Right renal cortex interstitium (tissue), 3 donors: Measurements from ENCODE around the gene EGFL7. TPM values are rescaled to one million over a fixed set of nuclear protein-coding genes. Genes with fewer than 3 reads are reported as not detected.

Experiments
- DNase-seq, 3 donors: peaks; one replicate each; pipeline ENCODE4 v3.0.0-alpha.2; 2013; ENCODE audit warnings: low read depth in 3 of 3, low spot score in 2 of 3
- polyA plus RNA-seq, 3 donors: library from polyadenylated mRNA; unstranded; fragments of 120-200 nt; gene quantifications; one replicate each; pipeline ENCODE4 v1.2.1, GENCODE V29; 2013; ENCODE audit not compliant: insufficient read length in 3 of 3

EGFL7 gene
- polyA plus RNA-seq, 3 donors: 42.9 to 51.6 (median 48.2) TPM

- DNase-seq: no peak
These were observed 50.8 kb downstream of the EGFL7 start for GRCh38 chr9:136713550-136713949.

GRCh38 chr9:136714096-136714892 lies 51.6 kb downstream of the EGFL7 start:
- DNase-seq: no peak

GRCh38 chr9:136714893-136715274 lies 52.2 kb downstream of the EGFL7 start:
- no peak for DNase-seq

- no peak for DNase-seq
These were observed 54.7 kb downstream of the EGFL7 start for GRCh38 chr9:136717399-136717798.

DNA sequence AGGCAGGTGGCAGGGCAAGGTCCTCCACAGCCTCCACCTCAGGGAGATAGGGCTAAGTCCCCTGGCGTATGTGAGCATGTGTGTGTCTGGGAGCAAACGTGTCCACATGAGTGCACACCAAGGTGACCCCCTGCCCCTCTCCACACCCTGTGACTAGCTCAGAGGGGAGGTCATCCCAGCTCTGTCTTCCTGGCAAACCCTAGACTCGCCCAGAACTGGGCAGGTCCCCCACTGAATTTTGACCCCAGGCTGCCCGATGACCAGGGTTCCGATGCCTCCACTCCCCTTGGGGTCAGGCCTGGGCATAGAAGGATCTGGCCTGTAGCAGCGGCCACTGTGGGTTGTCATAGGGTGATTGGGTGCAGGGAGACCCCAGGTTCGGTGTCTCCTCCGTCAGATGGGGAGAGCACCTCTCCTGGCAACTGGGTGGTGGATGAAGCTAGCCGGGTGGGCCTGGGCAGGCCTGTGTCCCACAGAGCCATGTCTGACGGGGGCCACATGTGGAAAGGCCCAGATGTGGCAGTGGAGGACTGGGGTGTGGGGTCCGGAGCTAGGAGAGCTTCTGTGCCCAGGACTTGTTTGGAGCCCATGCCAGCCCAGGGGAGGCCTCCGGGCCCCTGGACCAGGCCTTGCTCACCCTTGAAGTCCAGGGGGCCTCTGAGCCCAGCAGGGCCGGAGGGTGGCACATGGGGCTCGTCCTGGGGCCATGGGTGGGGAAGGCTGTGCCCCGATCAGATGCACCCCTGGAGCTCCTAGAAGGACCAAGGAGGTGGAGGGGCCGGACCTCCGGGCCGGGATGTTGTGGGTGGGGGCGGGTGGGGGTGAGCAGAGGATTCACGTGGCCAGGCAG lies 55.9 kb downstream of the EGFL7 start:
- no peak for DNase-seq

DNA sequence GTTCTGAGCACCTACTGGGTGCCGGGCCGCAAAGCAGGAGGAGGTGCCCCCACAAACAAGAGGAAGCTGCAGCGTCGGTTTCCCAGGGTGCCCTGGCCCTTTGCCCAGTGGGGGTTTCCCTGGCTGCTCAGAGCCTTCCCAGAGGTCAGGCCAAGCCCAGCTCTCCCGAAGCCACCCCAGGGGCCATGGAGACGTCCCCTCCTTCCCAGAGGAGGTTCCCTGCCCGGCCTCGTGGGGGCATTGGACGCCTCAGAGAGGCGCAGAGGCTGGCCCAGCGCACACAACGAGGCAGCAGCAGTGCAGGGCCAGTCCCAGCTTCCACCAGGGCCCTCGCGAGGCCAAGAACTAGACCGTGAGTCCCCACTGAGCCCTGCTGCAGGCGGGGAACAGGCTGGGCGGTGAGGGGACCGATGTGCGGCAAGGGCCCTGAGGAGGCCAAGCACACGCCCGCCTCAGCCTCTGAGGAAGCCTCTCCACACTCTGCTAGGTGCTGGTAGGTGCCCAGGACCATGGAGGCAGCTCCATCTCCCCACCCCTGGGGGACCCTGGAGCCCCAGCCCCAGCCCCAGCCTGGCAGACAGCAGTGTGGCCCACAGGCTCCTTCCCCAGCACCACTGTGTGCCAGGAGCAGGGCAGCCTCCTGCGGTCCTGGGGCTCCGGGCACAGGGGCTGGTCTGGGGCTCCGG lies 56.6 kb downstream of the EGFL7 start:
- no peak for DNase-seq

GRCh38 chr9:136720251-136720897 lies 57.7 kb downstream of the EGFL7 start:
- no peak for DNase-seq

DNA sequence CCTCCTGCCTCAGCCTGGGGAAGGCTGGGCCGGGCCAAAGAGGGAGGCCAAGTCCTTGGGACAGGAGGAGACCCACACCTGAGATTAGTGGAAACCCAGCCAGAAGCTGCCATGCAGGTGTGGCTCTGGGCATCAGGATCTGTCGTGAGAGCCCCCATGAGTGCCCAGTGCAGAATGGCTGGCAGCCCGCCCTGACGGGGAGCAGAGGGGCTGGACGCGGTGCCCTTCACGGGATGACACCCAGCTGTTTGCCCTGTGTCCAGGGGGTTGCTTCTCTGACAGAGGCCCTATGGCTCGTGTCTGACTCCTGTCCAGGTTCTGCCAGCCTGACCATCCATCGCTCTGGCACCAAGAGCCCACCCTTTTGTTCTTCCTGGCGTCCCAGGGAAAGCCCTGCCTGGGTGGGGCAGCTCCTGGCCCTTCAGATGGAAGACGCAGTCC lies 58.2 kb downstream of the EGFL7 start:
- DNase-seq: no peak

DNA sequence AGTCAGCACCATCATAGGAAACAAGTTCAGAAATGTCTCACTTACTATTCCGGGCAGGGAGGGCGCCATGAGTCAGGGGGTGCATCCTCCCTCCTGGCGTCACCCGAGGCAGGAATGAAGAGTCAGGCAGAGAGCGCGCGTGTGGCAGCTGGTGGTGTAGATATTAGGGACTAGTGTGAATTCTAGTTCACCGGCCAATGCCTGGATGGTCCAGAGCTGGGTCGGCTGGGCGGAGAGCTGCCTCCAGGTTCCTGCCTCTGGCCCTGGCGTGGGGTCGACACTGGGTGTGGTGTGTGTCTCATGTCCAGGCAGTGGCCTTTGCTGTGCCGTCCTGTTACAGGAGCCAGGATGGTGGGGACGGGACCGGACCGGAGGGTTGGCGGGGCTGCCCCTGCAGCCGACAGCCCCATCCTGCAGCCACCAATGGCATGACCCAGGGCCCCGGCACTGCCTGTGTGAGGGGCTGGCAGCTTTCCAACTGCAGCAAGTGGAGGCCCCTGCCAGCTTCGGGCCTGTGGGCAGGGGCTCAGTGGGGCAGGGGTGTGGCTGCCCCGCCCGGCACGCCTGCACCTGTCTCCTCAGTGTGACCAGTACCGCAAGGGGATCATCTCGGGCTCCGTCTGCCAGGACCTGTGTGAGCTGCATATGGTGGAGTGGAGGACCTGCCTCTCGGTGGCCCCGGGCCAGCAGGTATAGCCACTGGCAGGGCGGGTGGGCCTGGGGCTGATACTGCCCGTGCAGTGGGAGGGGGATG lies 58.8 kb downstream of the EGFL7 start:
- no peak for DNase-seq

Other genes with a start within 250 kb of the EGFL7 start
- 10 to 100 TPM in 2 of 3 donors, 1 to 10 TPM in 1; 9.7 to 11.0 (median 10.7) TPM for gene INPP5E, start 223.1 kb upstream of the EGFL7 start, polyA plus RNA-seq
- gene SEC16A, start 179.9 kb upstream of the EGFL7 start, polyA plus RNA-seq: 10 to 100 TPM; 48.7 to 58.0 (median 56.8) TPM
- 10 to 100 TPM; 21.0 to 24.5 (median 22.3) TPM for gene NOTCH1, start 116.9 kb upstream of the EGFL7 start, polyA plus RNA-seq
- 10 to 100 TPM; 33.7 to 40.3 (median 34.5) TPM for gene AGPAT2, start 24.5 kb downstream of the EGFL7 start, polyA plus RNA-seq
- gene DIPK1B, start 49.7 kb downstream of the EGFL7 start, polyA plus RNA-seq: 10 to 100 TPM; 25.9 to 31.9 (median 27.3) TPM
- 1 to 10 TPM in 2 of 3 donors, under 1 TPM in 1; 0.93 to 2.3 (median 1.2) TPM for gene LCN10, start 80.0 kb downstream of the EGFL7 start, polyA plus RNA-seq
- not detected for gene LCN6, start 85.6 kb downstream of the EGFL7 start, polyA plus RNA-seq
- under 1 TPM; 0.11 to 0.17 (median 0.16) TPM for gene LCN8, start 95.3 kb downstream of the EGFL7 start, polyA plus RNA-seq
- under 1 TPM in 1 of 3 donors, not detected in 2; 0.04 TPM for gene LCN15, start 101.6 kb downstream of the EGFL7 start, polyA plus RNA-seq
- gene TMEM141, start 128.4 kb downstream of the EGFL7 start, polyA plus RNA-seq: 10 to 100 TPM; 63.2 to 77.7 (median 67.1) TPM
- 1 to 10 TPM; 2.5 to 3.4 (median 2.9) TPM for gene CCDC183, start 133.4 kb downstream of the EGFL7 start, polyA plus RNA-seq
- gene RABL6, start 145.0 kb downstream of the EGFL7 start, polyA plus RNA-seq: 10 to 100 TPM; 58.6 to 61.1 (median 59.7) TPM
- gene AJM1, start 179.6 kb downstream of the EGFL7 start, polyA plus RNA-seq: under 1 TPM; 0.54 to 0.80 (median 0.64) TPM
- gene PHPT1, start 186.5 kb downstream of the EGFL7 start, polyA plus RNA-seq: 10 to 100 TPM; 59.9 to 76.5 (median 65.2) TPM
- 1 to 10 TPM; 3.1 to 4.6 (median 4.3) TPM for gene MAMDC4, start 189.4 kb downstream of the EGFL7 start, polyA plus RNA-seq
- gene EDF1, start 203.4 kb downstream of the EGFL7 start, polyA plus RNA-seq: 100 to 1,000 TPM; 349 to 395 (median 374) TPM
- gene TRAF2, start 223.6 kb downstream of the EGFL7 start, polyA plus RNA-seq: 10 to 100 TPM; 10.1 to 14.0 (median 10.1) TPM